Activated CD4-positive, alpha-beta T cell treated with anti-CD3 and anti-CD28 coated beads for 24 hours (primary cell): ENCODE measurements around the gene PKP4.

Experiments
- DNase-seq, 2 donors: peaks; one replicate each; pipeline ENCODE4 v3.0.0-alpha.2; 2020; ENCODE audit warnings: low read depth in 2 of 2

Gene PKP4

GRCh38 chr2:158496986-158497385 is 40.2 kb downstream of the PKP4 start:
- DNase-seq, result no peak

- DNase-seq, result no peak
These were observed 40.7 kb downstream of the PKP4 start for GRCh38 chr2:158497486-158497885.

GRCh38 chr2:158498043-158498748 is 41.4 kb downstream of the PKP4 start:
- DNase-seq, result no peak

GRCh38 chr2:158498749-158499136 is 42.0 kb downstream of the PKP4 start:
- DNase-seq, result no peak

GRCh38 chr2:158499383-158499782 is 42.6 kb downstream of the PKP4 start:
- no peak for DNase-seq

GRCh38 chr2:158500333-158500732 is 43.6 kb downstream of the PKP4 start:
- no peak for DNase-seq

- no peak for DNase-seq
These were observed 44.5 kb downstream of the PKP4 start for GRCh38 chr2:158501301-158501700.

- DNase-seq, result no peak
These were observed 46.2 kb downstream of the PKP4 start for GRCh38 chr2:158502974-158503373.

GRCh38 chr2:158504088-158504487 is 47.3 kb downstream of the PKP4 start:
- DNase-seq, result no peak

- DNase-seq, result no peak
These were observed 48.7 kb downstream of the PKP4 start for GRCh38 chr2:158505448-158505934.

- no peak for DNase-seq
These were observed 50.4 kb downstream of the PKP4 start for GRCh38 chr2:158507141-158507540.

- no peak for DNase-seq
These were observed 50.9 kb downstream of the PKP4 start for GRCh38 chr2:158507679-158508078.

GRCh38 chr2:158509928-158510797 is 53.4 kb downstream of the PKP4 start:
- DNase-seq, result no peak

- DNase-seq, result no peak
These were observed 54.1 kb downstream of the PKP4 start for GRCh38 chr2:158510887-158511286.

- no peak for DNase-seq
These were observed 55.0 kb downstream of the PKP4 start for GRCh38 chr2:158511706-158512105.

- no peak for DNase-seq
These were observed 55.6 kb downstream of the PKP4 start for GRCh38 chr2:158512323-158512722.

- no peak for DNase-seq
These were observed 57.1 kb downstream of the PKP4 start for GRCh38 chr2:158513841-158514240.

- no peak for DNase-seq
These were observed 61.3 kb downstream of the PKP4 start for GRCh38 chr2:158518084-158518483.

- DNase-seq, result no peak
These were observed 62.7 kb downstream of the PKP4 start for GRCh38 chr2:158519481-158519880.

GRCh38 chr2:158529379-158530259 is 72.9 kb downstream of the PKP4 start:
- no peak for DNase-seq

- no peak for DNase-seq
These were observed 74.1 kb downstream of the PKP4 start for GRCh38 chr2:158530829-158531228.

- no peak for DNase-seq
These were observed 76.3 kb downstream of the PKP4 start for GRCh38 chr2:158533009-158533408.
